Measurements from ENCODE around the gene PDE1C. TPM values are rescaled to one million over a fixed set of nuclear protein-coding genes. Genes with fewer than 3 reads are reported as not detected.

The PDE1C gene
- total RNA-seq, 1 experiment from 2014 or later, result not detected

DNA sequence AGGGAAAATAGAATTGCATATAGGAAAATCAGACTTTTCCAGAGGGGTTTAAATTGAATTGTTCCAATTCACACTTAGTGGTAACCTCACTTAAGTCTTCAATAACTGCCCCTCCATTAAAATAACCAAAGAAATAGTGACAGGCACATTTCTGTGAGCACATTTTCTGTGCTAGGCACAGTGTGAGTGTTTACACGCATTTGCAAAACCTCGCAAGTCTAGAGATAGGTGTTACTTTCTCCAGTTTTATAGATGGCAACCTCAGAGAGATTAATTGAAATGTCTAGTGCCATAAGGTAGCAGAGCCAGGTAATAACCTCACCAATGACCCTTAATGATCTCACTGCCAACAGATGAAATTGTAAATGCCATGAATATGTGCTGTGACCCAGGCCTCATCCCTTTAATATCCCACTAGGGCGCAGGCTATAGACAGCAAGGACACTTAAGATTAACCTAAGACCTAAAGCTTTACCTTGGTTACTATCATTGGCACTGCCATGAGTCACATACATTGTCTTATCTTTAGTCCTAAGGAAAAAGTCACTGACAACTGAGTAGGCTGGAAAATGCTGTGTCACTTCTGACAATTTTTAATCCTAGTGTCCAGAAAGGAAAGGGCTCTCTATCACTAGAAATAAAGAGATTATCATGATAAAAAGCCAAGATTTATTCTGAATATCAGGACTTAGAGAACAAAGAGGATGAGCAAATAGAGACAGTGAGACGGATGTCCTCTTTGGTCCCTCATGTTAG is 195.4 kb downstream of the PDE1C start:
- Histone ChIP-seq H3K27me3 (replicated peaks; ENCODE audit: insufficient read depth, low read depth, low read length, poor library complexity) (no peaks in the 10 kb centered on the region), H3K4me3 (ENCODE audit: low read depth, low read length, poor library complexity, severe bottlenecking) (no peak overlapping the region), H3K4me1 (ENCODE audit: insufficient read depth, low read length, poor library complexity, severe bottlenecking) (peaks cover 7% of the 10 kb centered on the region), H3K36me3 (ENCODE audit: insufficient read depth, low read length, poor library complexity, severe bottlenecking) (no peaks in the 10 kb centered on the region), H3K9me3 (ENCODE audit: low read depth, low read length, poor library complexity, severe bottlenecking) (no peaks in the 10 kb centered on the region), H3K27ac (ENCODE audit: low read depth, low read length, poor library complexity, severe bottlenecking) (no peak overlapping the region)
- POLR2A ChIA-PET (ENCODE audit: low non-redundant PET), result no interaction called here
- CTCF ChIA-PET, result no interaction called here
- DNase-seq (ENCODE audit: low spot score), result no peak
- TF ChIP-seq, protein P1, sequence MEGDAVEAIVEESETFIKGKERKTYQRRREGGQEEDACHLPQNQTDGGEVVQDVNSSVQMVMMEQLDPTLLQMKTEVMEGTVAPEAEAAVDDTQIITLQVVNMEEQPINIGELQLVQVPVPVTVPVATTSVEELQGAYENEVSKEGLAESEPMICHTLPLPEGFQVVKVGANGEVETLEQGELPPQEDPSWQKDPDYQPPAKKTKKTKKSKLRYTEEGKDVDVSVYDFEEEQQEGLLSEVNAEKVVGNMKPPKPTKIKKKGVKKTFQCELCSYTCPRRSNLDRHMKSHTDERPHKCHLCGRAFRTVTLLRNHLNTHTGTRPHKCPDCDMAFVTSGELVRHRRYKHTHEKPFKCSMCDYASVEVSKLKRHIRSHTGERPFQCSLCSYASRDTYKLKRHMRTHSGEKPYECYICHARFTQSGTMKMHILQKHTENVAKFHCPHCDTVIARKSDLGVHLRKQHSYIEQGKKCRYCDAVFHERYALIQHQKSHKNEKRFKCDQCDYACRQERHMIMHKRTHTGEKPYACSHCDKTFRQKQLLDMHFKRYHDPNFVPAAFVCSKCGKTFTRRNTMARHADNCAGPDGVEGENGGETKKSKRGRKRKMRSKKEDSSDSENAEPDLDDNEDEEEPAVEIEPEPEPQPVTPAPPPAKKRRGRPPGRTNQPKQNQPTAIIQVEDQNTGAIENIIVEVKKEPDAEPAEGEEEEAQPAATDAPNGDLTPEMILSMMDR (conservative IDR thresholded peaks at IDR 0.05; ENCODE audit: low read depth, low read length), result no peak
- no peak for TF ChIP-seq EZH2 (IDR thresholded peaks at IDR 0.05; ENCODE audit: borderline replicate concordance, low read depth, low read length, poor library complexity, severe bottlenecking)
- BruUV-seq (replicated peaks), result no TSS peak
- intact Hi-C loops (cut with micrococcal nuclease; ENCODE audit: unreplicated experiment), result no loop called here

DNA sequence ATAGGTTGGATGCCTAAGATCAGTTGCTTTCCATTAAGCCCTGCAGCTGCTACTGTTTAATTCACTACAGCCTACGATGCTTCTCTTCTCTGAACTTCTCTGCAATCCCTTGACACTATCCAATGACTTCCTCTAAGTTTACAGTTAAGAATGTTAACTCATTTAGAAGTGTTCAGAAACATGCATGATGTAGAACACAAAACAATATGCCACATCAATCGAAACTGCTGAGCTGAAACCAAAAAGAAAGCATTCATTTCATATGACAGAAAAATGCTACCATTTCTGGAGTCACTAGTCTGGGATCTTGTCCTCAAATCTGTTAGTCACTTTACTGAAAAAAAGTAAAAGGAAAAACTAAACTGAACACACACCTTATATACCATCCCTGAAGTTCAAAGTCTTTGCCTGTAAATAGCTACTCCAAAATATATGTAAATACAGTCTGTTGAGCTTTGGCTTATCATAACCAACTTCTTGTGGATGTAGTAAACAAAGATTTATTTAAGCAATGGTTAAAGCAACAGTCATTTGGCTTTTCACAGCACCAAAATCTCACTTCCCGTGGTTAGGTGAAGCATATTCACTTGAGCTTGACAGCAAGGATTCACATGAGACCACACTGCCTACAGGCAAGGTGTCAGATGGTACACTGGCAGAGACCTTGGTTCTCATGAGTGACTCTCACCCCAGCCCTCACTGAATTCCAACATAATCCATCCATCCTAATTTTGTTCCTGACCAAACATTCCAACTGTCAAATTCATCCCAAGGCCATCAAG is 196.2 kb downstream of the PDE1C start:
- Histone ChIP-seq H3K4me1 (ENCODE audit: insufficient read depth, low read length, poor library complexity, severe bottlenecking) (peaks cover 7% of the 10 kb centered on the region), H3K9me3 (ENCODE audit: low read depth, low read length, poor library complexity, severe bottlenecking) (no peaks in the 10 kb centered on the region), H3K4me3 (ENCODE audit: low read depth, low read length, poor library complexity, severe bottlenecking) (no peak overlapping the region), H3K27ac (ENCODE audit: low read depth, low read length, poor library complexity, severe bottlenecking) (no peak overlapping the region), H3K36me3 (ENCODE audit: insufficient read depth, low read length, poor library complexity, severe bottlenecking) (no peaks in the 10 kb centered on the region), H3K27me3 (replicated peaks; ENCODE audit: insufficient read depth, low read depth, low read length, poor library complexity) (no peaks in the 10 kb centered on the region)
- no peak for DNase-seq (ENCODE audit: low spot score)
- intact Hi-C loops (cut with micrococcal nuclease; ENCODE audit: unreplicated experiment), result no loop called here
- ChIA-PET CTCF (no interaction called here), POLR2A (ENCODE audit: low non-redundant PET) (no interaction called here)
- TF ChIP-seq, protein P1 (conservative IDR thresholded peaks at IDR 0.05; ENCODE audit: low read depth, low read length), result no peak
- no peak for TF ChIP-seq EZH2 (IDR thresholded peaks at IDR 0.05; ENCODE audit: borderline replicate concordance, low read depth, low read length, poor library complexity, severe bottlenecking)
- no TSS peak for BruUV-seq (replicated peaks)

DNA sequence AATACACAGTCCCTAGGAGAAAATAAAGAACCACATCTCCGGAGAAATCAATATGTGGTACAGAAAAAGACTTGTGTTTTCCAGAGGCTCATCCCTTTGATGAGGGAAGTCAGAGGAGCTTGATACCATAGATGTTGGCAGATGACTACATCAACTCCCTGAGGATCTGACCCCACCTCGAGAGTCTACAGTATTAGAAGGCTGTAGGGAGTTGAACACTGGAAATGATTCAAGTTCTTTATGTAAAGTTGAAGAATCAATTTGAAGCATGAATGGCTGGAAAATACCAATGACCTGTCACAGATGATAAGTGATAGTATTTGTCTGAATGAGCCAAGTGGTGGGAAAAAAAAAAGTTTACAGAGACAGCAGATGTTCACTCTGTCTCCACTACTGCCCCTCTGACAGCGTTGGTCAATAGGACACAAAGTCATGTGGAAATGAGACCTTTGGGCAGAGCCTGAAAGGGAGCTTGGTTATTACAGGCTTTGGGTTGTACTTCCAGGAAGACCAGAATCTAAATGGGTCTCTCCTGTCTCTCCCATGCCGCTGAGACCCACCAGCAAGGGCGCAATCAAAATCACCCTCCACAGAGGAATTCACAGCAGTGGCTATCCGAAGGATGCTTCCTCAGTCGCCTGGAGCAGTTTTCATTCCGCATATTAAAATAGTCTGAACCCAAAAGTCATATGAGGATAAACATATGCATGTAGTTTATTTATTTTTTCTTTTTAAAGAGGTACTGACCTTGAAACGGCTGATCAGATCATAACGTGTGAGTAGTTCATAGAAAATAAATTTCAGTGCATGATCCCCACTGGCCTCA is 197.4 kb downstream of the PDE1C start:
- Histone ChIP-seq H3K27me3 (replicated peaks; ENCODE audit: insufficient read depth, low read depth, low read length, poor library complexity) (no peaks in the 10 kb centered on the region), H3K4me1 (ENCODE audit: insufficient read depth, low read length, poor library complexity, severe bottlenecking) (peaks cover 7% of the 10 kb centered on the region), H3K27ac (ENCODE audit: low read depth, low read length, poor library complexity, severe bottlenecking) (no peak overlapping the region), H3K9me3 (ENCODE audit: low read depth, low read length, poor library complexity, severe bottlenecking) (no peaks in the 10 kb centered on the region), H3K36me3 (ENCODE audit: insufficient read depth, low read length, poor library complexity, severe bottlenecking) (no peaks in the 10 kb centered on the region), H3K4me3 (ENCODE audit: low read depth, low read length, poor library complexity, severe bottlenecking) (no peak overlapping the region)
- TF ChIP-seq EZH2 (IDR thresholded peaks at IDR 0.05; ENCODE audit: borderline replicate concordance, low read depth, low read length, poor library complexity, severe bottlenecking), result no peak
- TF ChIP-seq, protein P1 (conservative IDR thresholded peaks at IDR 0.05; ENCODE audit: low read depth, low read length), result no peak
- DNase-seq (ENCODE audit: low spot score), result no peak
- ChIA-PET CTCF (no interaction called here), POLR2A (ENCODE audit: low non-redundant PET) (no interaction called here)
- no TSS peak for BruUV-seq (replicated peaks)
- intact Hi-C loops (cut with micrococcal nuclease; ENCODE audit: unreplicated experiment), result no loop called here

All from A673 (cell line).